SJSA1 (cell line): Measurements from ENCODE around the gene NXNL1. TPM values are rescaled to one million over a fixed set of nuclear protein-coding genes. Genes with fewer than 3 reads are reported as not detected.

Source experiments
- DNase-seq, 2 experiments: peaks; one replicate each; pipeline ENCODE4 v3.0.0-alpha.2; 2015 to 2020; ENCODE audit warnings: low spot score in 2 of 2, low read depth in 1 of 2
- H3K27ac ChIP-seq: fragments of 250-450 bp; sonication (Bioruptor Pico); 2 replicates; pipeline ENCODE4 v1.5.1; 2020; ENCODE audit warnings: mild to moderate bottlenecking, moderate library complexity
- H3K27me3 ChIP-seq: fragments of 250-450 bp; sonication (Bioruptor Pico); replicated peaks from 2 replicates; pipeline ENCODE4 v1.5.1; 2020; ENCODE audit warnings: mild to moderate bottlenecking, moderate library complexity
- H3K36me3 ChIP-seq: fragments of 250-450 bp; sonication (Bioruptor Pico); 2 replicates; pipeline ENCODE4 v1.5.1; 2020; ENCODE audit warnings: mild to moderate bottlenecking
- H3K4me1 ChIP-seq: fragments of 250-450 bp; sonication (Bioruptor Pico); replicated peaks from 2 replicates; pipeline ENCODE4 v1.6.1; 2021; ENCODE audit warnings: mild to moderate bottlenecking
- H3K4me3 ChIP-seq: fragments of 250-450 bp; sonication (Bioruptor Pico); 2 replicates; pipeline ENCODE4 v1.5.1; 2020; ENCODE audit warnings: mild to moderate bottlenecking
- H3K9me3 ChIP-seq: fragments of 250-450 bp; sonication (Bioruptor Pico); replicated peaks from 2 replicates; pipeline ENCODE4 v1.5.1; 2020; ENCODE audit warnings: mild to moderate bottlenecking
- total RNA-seq: library from RNA; depleted of rRNA; stranded (reverse); fragments of >200 nt; shearing (Covaris generic); gene quantifications from 2 replicates; pipeline ENCODE4 v1.2.3, GENCODE V29; 2014

The NXNL1 gene
- total RNA-seq, 1 experiment from 2014 or later: not detected

- DNase-seq: no peak
- no peaks in the 10 kb centered on the region for H3K9me3 ChIP-seq
- H3K4me3 ChIP-seq: no peak overlapping the region
- peaks cover 4% of the 10 kb centered on the region; the same call in 1 of the 2 replicates for H3K4me1 ChIP-seq
- no peak overlapping the region for H3K27ac ChIP-seq
- H3K36me3 ChIP-seq: no peaks in the 10 kb centered on the region
- peaks cover 35% of the 10 kb centered on the region for H3K27me3 ChIP-seq
Measured at GRCh38 chr19:17456127-17456526, 4.6 kb downstream of the NXNL1 start.

- Histone ChIP-seq H3K27me3 (peaks cover 35% of the 10 kb centered on the region), H3K36me3 (no peaks in the 10 kb centered on the region), H3K27ac (no peak overlapping the region), H3K4me1 (peaks cover 4% of the 10 kb centered on the region; the same call in 1 of the 2 replicates), H3K9me3 (no peaks in the 10 kb centered on the region), H3K4me3 (no peak overlapping the region)
- no peak for DNase-seq
Measured at GRCh38 chr19:17455308-17456123, 5.2 kb downstream of the NXNL1 start.

- H3K4me3 ChIP-seq: no peak overlapping the region
- no peaks in the 10 kb centered on the region for H3K9me3 ChIP-seq
- no peaks in the 10 kb centered on the region for H3K36me3 ChIP-seq
- DNase-seq: no peak
- H3K27me3 ChIP-seq: peaks cover 38% of the 10 kb centered on the region
- H3K4me1 ChIP-seq: peaks cover 4% of the 10 kb centered on the region; the same call in 1 of the 2 replicates
- H3K27ac ChIP-seq: no peak overlapping the region
Measured at GRCh38 chr19:17454576-17455071, 6.1 kb downstream of the NXNL1 start.

- no peak for DNase-seq
- H3K27me3 ChIP-seq: peaks cover 45% of the 10 kb centered on the region
- H3K4me3 ChIP-seq: no peak overlapping the region
- H3K27ac ChIP-seq: no peak overlapping the region
- H3K9me3 ChIP-seq: no peaks in the 10 kb centered on the region
- H3K36me3 ChIP-seq: no peaks in the 10 kb centered on the region
- peaks cover 12% of the 10 kb centered on the region for H3K4me1 ChIP-seq
Measured at GRCh38 chr19:17451820-17452219, 8.9 kb downstream of the NXNL1 start.

- no peak for DNase-seq
- no peak overlapping the region for H3K4me3 ChIP-seq
- no peaks in the 10 kb centered on the region for H3K36me3 ChIP-seq
- H3K9me3 ChIP-seq: peaks cover 4% of the 10 kb centered on the region; the same call in 1 of the 2 replicates
- H3K27ac ChIP-seq: no peak overlapping the region
- H3K27me3 ChIP-seq: peaks cover 32% of the 10 kb centered on the region
- H3K4me1 ChIP-seq: peaks cover 8% of the 10 kb centered on the region
Measured at GRCh38 chr19:17450264-17451075, 10.3 kb downstream of the NXNL1 start.

GRCh38 chr19:17448131-17448967 lies 12.4 kb downstream of the NXNL1 start, which contains the start of gene TMEM221:
TMEM221 (minus strand) TSS chr19:17448668; CDS start chr19:17448462, 206 bp downstream.
- Histone ChIP-seq H3K4me3 (peak within 1 kb of the TSS; percentile 9; the same call in 1 of the 2 replicates), H3K4me1 (peaks cover 8% of the 10 kb centered on the region), H3K27ac (no peak within 1 kb of the TSS), H3K27me3 (peaks cover 22% of the 10 kb centered on the region), H3K36me3 (no peaks in the 10 kb centered on the region), H3K9me3 (peaks cover 4% of the 10 kb centered on the region; the same call in 1 of the 2 replicates)
- no peak for DNase-seq

- Histone ChIP-seq H3K4me3 (no peak overlapping the region), H3K36me3 (no peaks in the 10 kb centered on the region), H3K9me3 (peaks cover 4% of the 10 kb centered on the region; the same call in 1 of the 2 replicates), H3K27ac (no peak overlapping the region), H3K4me1 (peaks cover 8% of the 10 kb centered on the region), H3K27me3 (peaks cover 22% of the 10 kb centered on the region)
- no peak for DNase-seq
Measured at GRCh38 chr19:17447704-17448130, 13.0 kb downstream of the NXNL1 start.

GRCh38 chr19:17445526-17446165 lies 15.1 kb downstream of the NXNL1 start:
- H3K4me3 ChIP-seq: no peak overlapping the region

GRCh38 chr19:17441241-17442021 lies 19.3 kb downstream of the NXNL1 start:
- H3K27me3 ChIP-seq: no peaks in the 10 kb centered on the region
- DNase-seq: peak in 1 of 2 experiments; percentile 13
- peaks cover 4% of the 10 kb centered on the region for H3K9me3 ChIP-seq
- H3K4me1 ChIP-seq: no peaks in the 10 kb centered on the region; the same call in 1 of the 2 replicates
- H3K36me3 ChIP-seq: no peaks in the 10 kb centered on the region
- no peak overlapping the region for H3K4me3 ChIP-seq
- H3K27ac ChIP-seq: no peak overlapping the region

More at GRCh38 chr19:17445526-17446165, 15.1 kb downstream of the NXNL1 start:
- H3K4me1 ChIP-seq: peaks cover 8% of the 10 kb centered on the region
- H3K27me3 ChIP-seq: peaks cover 22% of the 10 kb centered on the region
- no peak overlapping the region for H3K27ac ChIP-seq
- no peaks in the 10 kb centered on the region for H3K36me3 ChIP-seq
- peaks cover 4% of the 10 kb centered on the region for H3K9me3 ChIP-seq
- no peak for DNase-seq

- no peaks in the 10 kb centered on the region; the same call in 1 of the 2 replicates for H3K9me3 ChIP-seq
- no peak for DNase-seq
Measured at GRCh38 chr19:17436874-17437267, 23.9 kb downstream of the NXNL1 start.

GRCh38 chr19:17436094-17436873 lies 24.4 kb downstream of the NXNL1 start:
- Histone ChIP-seq H3K36me3 (no peaks in the 10 kb centered on the region), H3K4me1 (no peaks in the 10 kb centered on the region; the same call in 1 of the 2 replicates), H3K9me3 (no peaks in the 10 kb centered on the region; the same call in 1 of the 2 replicates), H3K27me3 (no peaks in the 10 kb centered on the region), H3K27ac (no peak overlapping the region), H3K4me3 (no peak overlapping the region)
- no peak for DNase-seq

More at GRCh38 chr19:17436874-17437267, 23.9 kb downstream of the NXNL1 start:
- Histone ChIP-seq H3K36me3 (no peaks in the 10 kb centered on the region), H3K27ac (no peak overlapping the region), H3K27me3 (no peaks in the 10 kb centered on the region), H3K4me3 (no peak overlapping the region), H3K4me1 (no peaks in the 10 kb centered on the region; the same call in 1 of the 2 replicates)
